K562 (cell line): Measurements from ENCODE around the gene ZNF644. TPM values are rescaled to one million over a fixed set of nuclear protein-coding genes. Genes with fewer than 3 reads are reported as not detected.

Source experiments
- ARNT ChIP-seq, 2 experiments: fragments of 450-650 bp; IDR thresholded peaks; 2 replicates each; pipeline ENCODE4 v1.6.1; 2016; ENCODE audit warnings: mild to moderate bottlenecking in 1 of 2
- E2F6 ChIP-seq, 2 experiments: IDR thresholded peaks; 2 replicates each; pipeline ENCODE4 v1.6.1; 2011; ENCODE audit warnings: borderline replicate concordance in 1 of 2, control low read depth in 1 of 2, low read depth in 1 of 2, low read length in 1 of 2, mild to moderate bottlenecking in 1 of 2, mixed read lengths in 1 of 2, moderate library complexity in 1 of 2; ENCODE audit not compliant: insufficient read depth in 1 of 2, insufficient read length in 1 of 2, poor library complexity in 1 of 2, severe bottlenecking in 1 of 2; ENCODE audit errors: extremely low read depth in 1 of 2
- ELF4 ChIP-seq: fragments of 450-650 bp; formaldehyde crosslinking; IDR thresholded peaks from 2 replicates; pipeline ENCODE4 v1.4.0; 2022; ENCODE audit warnings: missing genetic modification characterization
- FOXP4 ChIP-seq: sonication (generic); formaldehyde crosslinking; IDR thresholded peaks from 2 replicates; pipeline ENCODE4 v1.8.0; 2022; ENCODE audit warnings: mild to moderate bottlenecking, missing genetic modification reagents, borderline replicate concordance
- GATAD2A ChIP-seq: fragments of 450-650 bp; IDR thresholded peaks from 2 replicates; pipeline ENCODE4 v1.6.1; 2017
- L3MBTL2 ChIP-seq: fragments of 450-650 bp; IDR thresholded peaks from 2 replicates; pipeline ENCODE4 v1.6.1; 2016; ENCODE audit warnings: mild to moderate bottlenecking, moderate library complexity
- NFYB ChIP-seq: IDR thresholded peaks from 2 replicates; pipeline ENCODE4 v1.6.1; 2011; ENCODE audit warnings: mild to moderate bottlenecking, moderate library complexity; ENCODE audit not compliant: insufficient read length; ENCODE audit errors: extremely low read depth
- RBBP5 ChIP-seq: fragments of 200-600 bp; sonication (generic); IDR thresholded peaks from 2 replicates; pipeline ENCODE4 v1.6.1; 2012; ENCODE audit warnings: borderline replicate concordance, mild to moderate bottlenecking, low read length, control low read depth, inconsistent platforms; ENCODE audit not compliant: insufficient read depth, poor library complexity, severe bottlenecking
- STAT6 ChIP-seq: sonication (generic); formaldehyde crosslinking; IDR thresholded peaks from 2 replicates; pipeline ENCODE4 v1.8.1; 2023; ENCODE audit warnings: mild to moderate bottlenecking, missing genetic modification reagents
- THAP12 ChIP-seq: fragments of 250-450 bp; sonication (Bioruptor Pico); IDR thresholded peaks from 2 replicates; pipeline ENCODE4 v1.9.0; 2021; ENCODE audit warnings: mild to moderate bottlenecking, inconsistent platforms
- USF1 ChIP-seq: sonication (generic); formaldehyde crosslinking; IDR thresholded peaks from 2 replicates; pipeline ENCODE4 v1.9.0; 2022; ENCODE audit warnings: mild to moderate bottlenecking, missing genetic modification reagents
- ZBTB7A ChIP-seq: IDR thresholded peaks from 2 replicates; pipeline ENCODE4 v1.6.1; 2011; ENCODE audit warnings: low read depth, mild to moderate bottlenecking, low read length, moderate library complexity, borderline replicate concordance; ENCODE audit not compliant: control insufficient read depth
- ZNF740 ChIP-seq, 3 experiments: fragments of 200-800 bp in 1 of 3; sonication (Bioruptor generic) in 1 of 3; sonication (generic) in 1 of 3; formaldehyde crosslinking in 1 of 3; IDR thresholded peaks; 2 replicates each; pipeline versions ENCODE4 v1.6.1 to v1.8.0; 2016 to 2022; ENCODE audit warnings: mild to moderate bottlenecking in 2 of 3, missing compliant biosample characterization in 2 of 3, missing genetic modification characterization in 2 of 3, missing genetic modification reagents in 1 of 3
- ZZZ3 ChIP-seq: fragments of 450-650 bp; IDR thresholded peaks from 2 replicates; pipeline ENCODE4 v1.6.1; 2016; ENCODE audit warnings: antibody characterized with exemption, mild to moderate bottlenecking, moderate library complexity
- polyA plus RNA-seq, 8 experiments: library from polyadenylated mRNA; depleted of rRNA in 4 of 8; stranded (reverse) in 5 of 8; unstranded in 3 of 8; fragments of >200 nt; fragmentation: Nextera tagmentation in 2 of 8; fragmentation: Illumina TruSeq in 1 of 8; extraction: Ambion mirVana in 2 of 8; extraction: Trizol in 1 of 8; gene quantifications; 2 replicates each; pipeline versions ENCODE4 v1.2.1 to v1.2.3, GENCODE V29; 2011 to 2014; ENCODE audit warnings: inconsistent platforms in 1 of 8, missing spikeins in 1 of 8
- total RNA-seq, 7 experiments: library from RNA; depleted of rRNA in 6 of 7; stranded (reverse); fragments of >200 nt in 6 of 7; fragmentation: Illumina TruSeq in 2 of 7; extraction: Trizol in 2 of 7; gene quantifications; 2 replicates each; pipeline versions ENCODE4 v1.2.1 to v1.2.3, GENCODE V29; 2011 to 2021; ENCODE audit warnings: low replicate concordance in 1 of 7

Gene ZNF644
- total and polyA plus RNA-seq, 9 of the 15 experiments (the other 6 are each of a cell fraction or from before 2014, with no cell fraction given) = 25.3 to 71.4 (median 39.6) TPM

- 0 out of 2 replicates have a peak, but pooled peaks have one; percentile 14 for TF ChIP-seq THAP12 (CRISPR knock-in tag)
- TF ChIP-seq NFYB = peak; percentile 58
- no peak for TF ChIP-seq FOXP4 (CRISPR knock-in tag)
- TF ChIP-seq L3MBTL2 = no peak
- TF ChIP-seq RBBP5 = peak; percentile 57
- TF ChIP-seq ELF4 = no peak
- 0 out of 4 replicates have a peak, but pooled peaks of 1 of the 2 experiments have one; percentile 23 for TF ChIP-seq ARNT (IDR thresholded peaks at IDR 0.05)
- peak; percentile 75 for TF ChIP-seq USF1 (CRISPR knock-in tag)
- TF ChIP-seq E2F6 (IDR thresholded peaks at IDR 0.05; ENCODE audit: borderline replicate concordance in 1 of 2, extremely low read depth in 1 of 2, insufficient read depth in 1 of 2, insufficient read length in 1 of 2, low read depth in 1 of 2, low read length in 1 of 2, poor library complexity in 1 of 2, severe bottlenecking in 1 of 2) = no peak
- TF ChIP-seq ZNF740 (CRISPR knock-in tag; IDR thresholded peaks at IDR 0.05) = no peak; the same call in none of the 2 replicates
- TF ChIP-seq ZNF740 (tag; IDR thresholded peaks at IDR 0.05) = peak in 1 of 2 experiments; percentile 86; a peak in 2 of 4 replicates
- no peak for TF ChIP-seq ZZZ3
- TF ChIP-seq ZBTB7A = peak; percentile 36; the same call in 1 of the 2 replicates
- TF ChIP-seq GATAD2A = no peak
- TF ChIP-seq STAT6 (CRISPR knock-in tag) = no peak
These were observed 709 bp downstream of the ZNF644 start (continued) for GRCh38 chr1:91020967-91021685.
